GM23338 (cell line): ENCODE measurements around the gene HSP90AB1. TPM values are rescaled to one million over a fixed set of nuclear protein-coding genes. Genes with fewer than 3 reads are reported as not detected.

Experiments
- ATAC-seq: fragments of 200-7000 bp; cut with Tn5 transposase; 3 replicates; pipeline ENCODE4 v1.9.1; 2020
- DNase-seq: peaks from one replicate; pipeline ENCODE4 v3.0.0-alpha.2; 2015; ENCODE audit warnings: low spot score
- H2AFZ ChIP-seq: fragments of 200-600 bp; sonication (generic); 2 replicates; pipeline ENCODE4 v1.8.0; 2016; ENCODE audit warnings: antibody characterized with exemption, mild to moderate bottlenecking, moderate library complexity
- H3F3A ChIP-seq: fragments of 200-600 bp; sonication (generic); replicated peaks from 2 replicates; pipeline ENCODE4 v1.8.0; 2017; ENCODE audit warnings: antibody characterized with exemption, mixed run types, low read depth
- H3K27ac ChIP-seq: fragments of 200-600 bp; sonication (generic); 2 replicates; pipeline ENCODE4 v1.6.1; 2016; ENCODE audit warnings: low read depth
- H3K27me3 ChIP-seq: fragments of 200-600 bp; sonication (generic); 2 replicates; pipeline ENCODE4 v1.8.0; 2016; ENCODE audit warnings: mild to moderate bottlenecking, mixed run types, moderate library complexity; ENCODE audit not compliant: insufficient read depth
- H3K36me3 ChIP-seq: fragments of 200-600 bp; sonication (generic); 2 replicates; pipeline ENCODE4 v1.8.0; 2016; ENCODE audit warnings: mild to moderate bottlenecking; ENCODE audit not compliant: insufficient read depth
- H3K4me1 ChIP-seq: fragments of 200-600 bp; sonication (generic); 2 replicates; pipeline ENCODE4 v1.8.0; 2016; ENCODE audit warnings: mild to moderate bottlenecking, moderate library complexity; ENCODE audit not compliant: insufficient read depth
- H3K4me2 ChIP-seq: fragments of 200-600 bp; sonication (generic); 2 replicates; pipeline ENCODE4 v1.7.1; 2017; ENCODE audit warnings: mixed run types
- H3K4me3 ChIP-seq: fragments of 200-600 bp; sonication (generic); 2 replicates; pipeline ENCODE4 v1.6.1; 2016; ENCODE audit warnings: mixed run types
- H3K79me2 ChIP-seq: fragments of 200-600 bp; sonication (generic); replicated peaks from 2 replicates; pipeline ENCODE4 v1.8.0; 2017; ENCODE audit warnings: mild to moderate bottlenecking; ENCODE audit not compliant: insufficient read depth
- H3K9me2 ChIP-seq: fragments of 200-600 bp; sonication (generic); 2 replicates; pipeline ENCODE4 v1.8.0; 2017; ENCODE audit not compliant: insufficient read depth
- H4K20me1 ChIP-seq: fragments of 200-600 bp; sonication (generic); replicated peaks from 2 replicates; pipeline ENCODE4 v1.8.0; 2017; ENCODE audit warnings: mild to moderate bottlenecking; ENCODE audit not compliant: insufficient read depth
- H3K27ac Mint-ChIP-seq: 2 replicates; pipeline ENCODE4 v1.8.0; 2020; ENCODE audit warnings: inconsistent platforms, mild to moderate bottlenecking, moderate library complexity, mixed read lengths
- H3K27me3 Mint-ChIP-seq: 3 replicates; pipeline ENCODE4 v1.8.0; 2022; ENCODE audit warnings: low read depth, mild to moderate bottlenecking, moderate library complexity, mixed read lengths, inconsistent platforms; ENCODE audit not compliant: insufficient read depth, poor library complexity
- H3K36me3 Mint-ChIP-seq: 3 replicates; pipeline ENCODE4 v1.8.0; 2021; ENCODE audit warnings: low read depth, mild to moderate bottlenecking, inconsistent platforms, moderate library complexity, mixed read lengths
- H3K4me1 Mint-ChIP-seq: 3 replicates; pipeline ENCODE4 v1.8.0; 2020; ENCODE audit warnings: mild to moderate bottlenecking, inconsistent platforms, mixed read lengths
- H3K4me3 Mint-ChIP-seq: 3 replicates; pipeline ENCODE4 v1.8.0; 2021; ENCODE audit warnings: moderate library complexity, mild to moderate bottlenecking, inconsistent platforms, mixed read lengths
- H3K9me3 Mint-ChIP-seq: 3 replicates; pipeline ENCODE4 v1.8.0; 2020; ENCODE audit warnings: moderate library complexity, mild to moderate bottlenecking, inconsistent platforms, mixed read lengths
- CREB1 ChIP-seq: fragments of 250-450 bp; sonication (Bioruptor Pico); IDR thresholded peaks from 2 replicates; pipeline ENCODE4 v1.5.0; 2020; ENCODE audit warnings: low read depth, mild to moderate bottlenecking, moderate library complexity
- CTCF ChIP-seq, 2 experiments: fragments of 200-600 bp in 1 of 2; sonication (generic) in 1 of 2; conservative IDR thresholded peaks; 2 replicates each; pipeline versions ENCODE4 v1.5.1 to v1.6.1; 2016 to 2017; ENCODE audit warnings: antibody characterized with exemption in 2 of 2, low read depth in 2 of 2, mild to moderate bottlenecking in 2 of 2, moderate library complexity in 1 of 2
- ETS1 ChIP-seq: IDR thresholded peaks from 2 replicates; pipeline ENCODE4 v1.6.1; 2016; ENCODE audit warnings: antibody characterized with exemption
- EZH2 ChIP-seq: fragments of 200-600 bp; sonication (generic); IDR thresholded peaks from one replicate; pipeline ENCODE4 v1.8.0; 2017; ENCODE audit warnings: antibody characterized with exemption, mild to moderate bottlenecking, low read depth; ENCODE audit not compliant: unreplicated experiment
- EZH2phosphoT487 ChIP-seq: fragments of 200-600 bp; sonication (generic); IDR thresholded peaks from one replicate; pipeline ENCODE4 v1.8.1; 2018; ENCODE audit warnings: antibody characterized with exemption; ENCODE audit not compliant: unreplicated experiment
- JUNB ChIP-seq: IDR thresholded peaks from one replicate; pipeline ENCODE4 v1.6.1; 2016; ENCODE audit warnings: antibody characterized with exemption; ENCODE audit not compliant: unreplicated experiment
- NANOG ChIP-seq: IDR thresholded peaks from 2 replicates; pipeline ENCODE4 v1.6.1; 2016; ENCODE audit warnings: antibody characterized with exemption, borderline replicate concordance
- POLR2AphosphoS5 ChIP-seq: IDR thresholded peaks from 2 replicates; pipeline ENCODE4 v1.6.1; 2016; ENCODE audit warnings: antibody characterized with exemption, low read depth
- REST ChIP-seq: IDR thresholded peaks from one replicate; pipeline ENCODE4 v1.6.1; 2018; ENCODE audit warnings: antibody characterized with exemption; ENCODE audit not compliant: unreplicated experiment
- STAT1 ChIP-seq: IDR thresholded peaks from one replicate; pipeline ENCODE4 v1.6.1; 2016; ENCODE audit warnings: antibody characterized with exemption; ENCODE audit not compliant: unreplicated experiment
- ZNF114 ChIP-seq: fragments of 250-450 bp; sonication (Bioruptor Pico); IDR thresholded peaks from 2 replicates; pipeline ENCODE4 v1.5.0; 2020; ENCODE audit warnings: mild to moderate bottlenecking, moderate library complexity
- ZNF331 ChIP-seq: fragments of 250-450 bp; sonication (Bioruptor Pico); IDR thresholded peaks from 2 replicates; pipeline ENCODE4 v1.5.0; 2020; ENCODE audit warnings: low read depth, mild to moderate bottlenecking, moderate library complexity
- ZNF462 ChIP-seq: fragments of 250-450 bp; sonication (Bioruptor Pico); IDR thresholded peaks from 2 replicates; pipeline ENCODE4 v1.5.0; 2020; ENCODE audit warnings: mild to moderate bottlenecking, moderate library complexity
- polyA plus RNA-seq: library from polyadenylated mRNA; unstranded; fragments of >200 nt; fragmentation: Nextera tagmentation; extraction: Ambion mirVana; gene quantifications from 2 replicates; pipeline ENCODE4 v1.2.1, GENCODE V29; 2016
- total RNA-seq: library from RNA; depleted of rRNA; stranded (reverse); fragments of >200 nt; shearing (Covaris generic); gene quantifications from 2 replicates; pipeline ENCODE4 v1.2.3, GENCODE V29; 2014

HSP90AB1 gene
- total and polyA plus RNA-seq, 2 experiments from 2014 or later: 1,425 to 2,361 TPM

- TF ChIP-seq ZNF462 (CRISPR knock-in tag) (no peak), CREB1 (no peak)
These were observed 19.4 kb downstream of the HSP90AB1 start (continued) for GRCh38 chr6:44266347-44266746.

- no peak overlapping the region for H3K4me3 Mint-ChIP-seq
- no peaks in the 10 kb centered on the region for H3K36me3 ChIP-seq
- peaks cover 58% of the 10 kb centered on the region for H3K4me1 Mint-ChIP-seq
- TF ChIP-seq ETS1 (no peak), CREB1 (no peak), EZH2 (no peak), EZH2phosphoT487 (no peak), ZNF114 (CRISPR knock-in tag) (no peak), STAT1 (no peak), ZNF331 (CRISPR knock-in tag) (no peak), JUNB (no peak), REST (no peak), CTCF (conservative IDR thresholded peaks at IDR 0.05; ENCODE audit: low read depth in 2 of 2) (no peak), POLR2AphosphoS5 (no peak), NANOG (no peak)
These were observed 20.4 kb downstream of the HSP90AB1 start for GRCh38 chr6:44267252-44267651.

More at GRCh38 chr6:44267252-44267651, 20.4 kb downstream of the HSP90AB1 start:
- 0 out of 2 replicates have a peak, but pooled peaks cover 19% of the 10 kb centered on the region for H3F3A ChIP-seq
- H3K27me3 Mint-ChIP-seq: peaks cover 44% of the 10 kb centered on the region
- H3K27me3 ChIP-seq: peaks cover 19% of the 10 kb centered on the region
- no peak overlapping the region for H3K27ac Mint-ChIP-seq
- H2AFZ ChIP-seq: no peak overlapping the region
- H3K4me3 ChIP-seq: no peak overlapping the region
- H3K9me2 ChIP-seq: no peaks in the 10 kb centered on the region
- no peaks in the 10 kb centered on the region for H3K9me3 Mint-ChIP-seq
- H3K79me2 ChIP-seq: peaks cover 9% of the 10 kb centered on the region; the same call in 1 of the 2 replicates
- peaks cover 31% of the 10 kb centered on the region for H3K4me1 ChIP-seq
- H3K36me3 Mint-ChIP-seq: no peaks in the 10 kb centered on the region
- DNase-seq: no peak
- ATAC-seq: no peak
- no peak overlapping the region for H3K27ac ChIP-seq
- H3K4me2 ChIP-seq: no peak overlapping the region
- H4K20me1 ChIP-seq: peaks cover 6% of the 10 kb centered on the region; the same call in 1 of the 2 replicates
